GM12878 (cell line): Measurements from ENCODE around the gene DNAJC25. TPM values are rescaled to one million over a fixed set of nuclear protein-coding genes. Genes with fewer than 3 reads are reported as not detected.

ENCODE experiments used
- ATAC-seq: fragments of 200-7000 bp; cut with Tn5 transposase; 3 replicates; pipeline ENCODE4 v1.9.1; 2020; ENCODE audit warnings: mild to moderate bottlenecking, moderate library complexity
- BruUV-seq: library from RNA; stranded (reverse); fragments of 400-500 nt; replicated peaks from 2 replicates; lab custom pipeline; 2021; lab: Mats Ljungman, UMichigan
- CTCF ChIA-PET: fragments of 300-600 bp; sonication (Branson Sonifier 250); formaldehyde crosslinking; extraction: SDS; loops from one replicate; lab custom pipeline; 2021; ENCODE audit warnings: inconsistent platforms; lab: Yijun Ruan, JAX
- POLR2A ChIA-PET: fragments of 350-600 bp; formaldehyde crosslinking; extraction: SDS; loops from one replicate; lab custom pipeline; 2021; ENCODE audit warnings: inconsistent platforms; lab: Charles Lee
- RAD21 ChIA-PET: fragments of 300-600 bp; sonication (Branson Sonifier 250); formaldehyde crosslinking; loops from one replicate; lab custom pipeline; 2023; ENCODE audit warnings: antibody characterized with exemption; ENCODE audit not compliant: unreplicated experiment; lab: Charles Lee
- SMC1A ChIA-PET: fragments of 300-600 bp; sonication (Branson Sonifier 250); formaldehyde crosslinking; loops from one replicate; lab custom pipeline; 2023; ENCODE audit not compliant: unreplicated experiment, uncharacterized antibody; lab: Charles Lee
- DNase-seq: peaks from one replicate; pipeline ENCODE4 v3.0.0-alpha.2; 2011; ENCODE audit warnings: low read depth, low spot score
- FAIRE-seq: peaks from 3 replicates; lab custom pipeline; 2011; peaks lifted over from hg19 to GRCh38; lab: Jason Lieb, UNC
- H2AFZ ChIP-seq: 2 replicates; pipeline ENCODE4 v1.6.0; 2011; ENCODE audit warnings: low read depth, low read length, control low read depth; ENCODE audit not compliant: control insufficient read depth
- H3K27ac ChIP-seq: 2 replicates; pipeline ENCODE4 v1.5.1; 2011; ENCODE audit warnings: control low read depth; ENCODE audit not compliant: control insufficient read depth, insufficient read depth
- H3K27me3 ChIP-seq, 2 experiments: replicated peaks in 1 of 2; 2 replicates each; pipeline versions ENCODE4 v1.6.0 to v1.6.1; 2011; ENCODE audit warnings: low read length in 1 of 2; ENCODE audit not compliant: control insufficient read depth in 2 of 2, insufficient read depth in 2 of 2
- H3K36me3 ChIP-seq, 2 experiments: 2 replicates each; pipeline ENCODE4 v1.5.1; 2011; ENCODE audit warnings: low read length in 1 of 2; ENCODE audit not compliant: control insufficient read depth in 2 of 2, insufficient read depth in 2 of 2
- H3K4me1 ChIP-seq: 2 replicates; pipeline ENCODE4 v1.6.1; 2011; ENCODE audit warnings: mild to moderate bottlenecking, low read length, moderate library complexity, mixed read lengths; ENCODE audit not compliant: control insufficient read depth, insufficient read depth
- H3K4me2 ChIP-seq: 2 replicates; pipeline ENCODE4 v1.6.0; 2011; ENCODE audit warnings: control low read depth; ENCODE audit not compliant: control insufficient read depth, insufficient read depth
- H3K4me3 ChIP-seq: fragments of 200-600 bp; sonication (generic); 2 replicates; pipeline ENCODE4 v1.5.1; 2016
- H3K79me2 ChIP-seq: 2 replicates; pipeline ENCODE4 v1.6.0; 2011; ENCODE audit warnings: low read length; ENCODE audit not compliant: control insufficient read depth, insufficient read depth
- H3K9ac ChIP-seq: 2 replicates; pipeline ENCODE4 v1.8.0; 2011; ENCODE audit warnings: low read length, control low read depth, mixed read lengths; ENCODE audit not compliant: control insufficient read depth, insufficient read depth
- H3K9me3 ChIP-seq: replicated peaks from 3 replicates; pipeline ENCODE4 v1.5.1; 2011; ENCODE audit warnings: mild to moderate bottlenecking, low read length; ENCODE audit not compliant: control insufficient read depth, insufficient read depth
- H4K20me1 ChIP-seq: 2 replicates; pipeline ENCODE4 v1.6.0; 2011; ENCODE audit not compliant: control insufficient read depth, insufficient read depth
- ATF7 ChIP-seq: fragments of 450-650 bp; IDR thresholded peaks from 2 replicates; pipeline ENCODE4 v1.6.1; 2016; ENCODE audit warnings: low read depth, mild to moderate bottlenecking
- CBX5 ChIP-seq: sonication (generic); IDR thresholded peaks from 2 replicates; pipeline ENCODE4 v1.6.1; 2016; ENCODE audit warnings: low read depth, moderate library complexity, mild to moderate bottlenecking, inconsistent platforms
- CUX1 ChIP-seq: IDR thresholded peaks from 2 replicates; pipeline ENCODE4 v1.6.1; 2012; ENCODE audit warnings: improper control_type of control experiment, low read depth, low read length; ENCODE audit not compliant: insufficient replicate concordance
- DPF2 ChIP-seq: fragments of 450-650 bp; IDR thresholded peaks from 2 replicates; pipeline ENCODE4 v1.6.1; 2017; ENCODE audit warnings: mild to moderate bottlenecking
- GABPA ChIP-seq: IDR thresholded peaks from 2 replicates; pipeline ENCODE4 v1.6.1; 2014; ENCODE audit warnings: antibody characterized with exemption, low read depth, mild to moderate bottlenecking, inconsistent platforms
- HCFC1 ChIP-seq: fragments of 150-350 bp; IDR thresholded peaks from 2 replicates; pipeline ENCODE4 v1.6.1; 2014; ENCODE audit warnings: low read length
- IKZF2 ChIP-seq, 2 experiments: fragments of 450-650 bp; IDR thresholded peaks; 2 replicates each; pipeline ENCODE4 v1.6.1; 2017; ENCODE audit warnings: mild to moderate bottlenecking in 2 of 2, moderate library complexity in 2 of 2
- KAT2A ChIP-seq: conservative IDR thresholded peaks from 2 replicates; pipeline ENCODE4 v1.6.1; 2011; ENCODE audit warnings: low read depth, low read length; ENCODE audit not compliant: control insufficient read depth
- KLF5 ChIP-seq: fragments of 450-650 bp; IDR thresholded peaks from 2 replicates; pipeline ENCODE4 v1.6.1; 2014; ENCODE audit warnings: mild to moderate bottlenecking; ENCODE audit not compliant: partially characterized antibody
- NBN ChIP-seq: fragments of 450-650 bp; IDR thresholded peaks from 2 replicates; pipeline ENCODE4 v1.6.1; 2016
- PAX5 ChIP-seq: IDR thresholded peaks from 2 replicates; pipeline ENCODE4 v1.6.1; 2011; ENCODE audit warnings: low read depth, low read length, borderline replicate concordance
- POLR2A ChIP-seq: IDR thresholded peaks from 2 replicates; pipeline ENCODE4 v1.6.1; 2011; ENCODE audit warnings: low read depth, mild to moderate bottlenecking, low read length
- POLR2AphosphoS5 ChIP-seq: IDR thresholded peaks from 2 replicates; pipeline ENCODE4 v1.6.1; 2011; ENCODE audit warnings: mild to moderate bottlenecking, low read length, inconsistent platforms
- RCOR1 ChIP-seq: conservative IDR thresholded peaks from 2 replicates; pipeline ENCODE4 v1.6.1; 2012; ENCODE audit warnings: low read depth, low read length, improper control_type of control experiment
- RELA ChIP-seq: fragments of 450-650 bp; IDR thresholded peaks from 2 replicates; pipeline ENCODE4 v1.8.0; 2014; ENCODE audit warnings: borderline replicate concordance; ENCODE audit not compliant: partially characterized antibody
- SMC3 ChIP-seq: IDR thresholded peaks from 2 replicates; pipeline ENCODE4 v1.6.1; 2011; ENCODE audit warnings: low read length, improper control_type of control experiment, borderline replicate concordance
- SREBF1 ChIP-seq: IDR thresholded peaks from 2 replicates; pipeline ENCODE4 v1.6.1; 2012; ENCODE audit warnings: mild to moderate bottlenecking, low read length
- YY1 ChIP-seq: IDR thresholded peaks from 2 replicates; pipeline ENCODE4 v1.6.1; 2011; ENCODE audit warnings: low read depth, mild to moderate bottlenecking, low read length
- ZNF384 ChIP-seq: IDR thresholded peaks from 2 replicates; pipeline ENCODE4 v1.6.1; 2012; ENCODE audit warnings: low read depth, mild to moderate bottlenecking, low read length, improper control_type of control experiment, borderline replicate concordance
- WGBS: methylation state at CpG from one replicate; pipeline ENCODE4 v1.1.6; 2016; ENCODE audit warnings: low lambda C conversion rate; ENCODE audit not compliant: insufficient replicate concordance, insufficient coverage; ENCODE audit errors: missing lambda C conversion rate; 5-methylcytosine and 5-hydroxymethylcytosine counted together
- in situ Hi-C: fragments of 300-500 bp; cut with MboI; formaldehyde crosslinking; loops from 9 replicates; pipeline ENCODE4 v1.14.3; 2018; ENCODE audit warnings: mixed read lengths
- intact Hi-C: fragments of 100-400 bp; cut with micrococcal nuclease; formaldehyde crosslinking; loops from one replicate; pipeline ENCODE4 v1.14.2; 2022; ENCODE audit not compliant: unreplicated experiment
- polyA plus RNA-seq, 11 experiments: library from polyadenylated mRNA; depleted of rRNA in 4 of 11; unstranded in 6 of 11; stranded (reverse) in 5 of 11; fragments of >200 nt; fragmentation: Nextera tagmentation in 4 of 11; fragmentation: Illumina TruSeq in 1 of 11; extraction: Ambion mirVana in 4 of 11; extraction: Trizol in 1 of 11; gene quantifications; 1 replicate in 1 of 11; 2 replicates in 10 of 11; pipeline versions ENCODE4 v1.2.1 to v1.2.3, GENCODE V29; 2011 to 2016; ENCODE audit warnings: inconsistent platforms in 2 of 11, missing spikeins in 2 of 11, low read depth in 1 of 11
- total RNA-seq, 4 experiments: library from RNA; depleted of rRNA in 3 of 4; stranded (reverse); fragments of >200 nt in 3 of 4; fragmentation: Illumina TruSeq in 1 of 4; extraction: Trizol in 1 of 4; gene quantifications; 2 replicates each; pipeline versions ENCODE4 v1.2.1 to v1.2.3, GENCODE V29; 2013 to 2021
- TF ChIP-seq, protein P1 (sequence below): fragments of 450-650 bp; IDR thresholded peaks from 2 replicates; pipeline ENCODE4 v1.6.1; 2014; ENCODE audit warnings: mild to moderate bottlenecking
- TF ChIP-seq, protein P2 (sequence below): fragments of 450-650 bp; IDR thresholded peaks from 2 replicates; pipeline ENCODE4 v1.6.1; 2016; ENCODE audit warnings: mild to moderate bottlenecking

The DNAJC25 gene
- total and polyA plus RNA-seq, 10 of the 15 experiments (the other 5 are each of a cell fraction or from before 2014, with no cell fraction given) = 2.4 to 6.4 (median 4.0) TPM

DNA sequence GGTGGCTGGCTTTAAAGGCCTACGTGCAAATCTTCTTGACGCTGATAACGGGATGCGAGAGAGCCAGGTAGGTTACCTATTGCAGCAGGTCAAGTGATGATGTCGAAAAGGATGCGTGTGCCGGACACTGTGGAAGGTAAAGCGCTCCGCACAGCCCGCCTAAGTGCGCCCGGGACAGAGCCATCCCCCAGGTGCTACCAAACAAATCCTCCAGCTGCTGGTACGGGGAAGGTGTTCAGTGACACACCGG is 245 bp upstream of the DNAJC25 start:
- BruUV-seq = no TSS peak
- Histone ChIP-seq H3K36me3 (no peaks in the 10 kb centered on the region), H3K79me2 (peaks cover 46% of the 10 kb centered on the region), H4K20me1 (no peaks in the 10 kb centered on the region), H2AFZ (peak overlapping the region; percentile 99), H3K9me3 (no peaks in the 10 kb centered on the region), H3K4me2 (peak overlapping the region; percentile 93), H3K9ac (peak overlapping the region; percentile 21), H3K27me3 (no peaks in the 10 kb centered on the region), H3K4me3 (peak overlapping the region; percentile 74), H3K4me1 (no peaks in the 10 kb centered on the region; the same call in 1 of the 2 replicates), H3K27ac (peak overlapping the region; percentile 20; the same call in 1 of the 2 replicates)
- WGBS = 0% methylated on average over 14 of the region's 14 CpGs
- ATAC-seq = no peak
- peak; percentile 98 for FAIRE-seq
- POLR2A ChIA-PET = interaction anchor here (0.5 to 1.1 kb wide), 2 partner anchors 132 to 147 kb away, joined by 3 read pairs; partner anchors contain the start of gene ECPAS
- RAD21 ChIA-PET = no interaction called here
- SMC1A ChIA-PET = interaction anchor here (1.2 kb wide), 1 partner anchor 33 kb away, joined by 3 read pairs; no protein-coding TSS in a partner anchor
- in situ Hi-C loops (no loop called here), intact Hi-C loops (loop anchor here (2.0 to 10.0 kb wide), 4 partner anchors 32 to 1376 kb away; partner anchors contain the start of gene TXN)
- CTCF ChIA-PET = no interaction called here
- DNase-seq = no peak
- TF ChIP-seq CUX1 (no peak), HCFC1 (peak; percentile 77), SREBF1 (no peak), SMC3 (no peak), KLF5 (no peak), IKZF2 (IDR thresholded peaks at IDR 0.05) (0 out of 4 replicates have a peak, but pooled peaks of 1 of the 2 experiments have one; percentile 35), KAT2A (no peak), RCOR1 (no peak), ATF7 (peak; percentile 58; the same call in 1 of the 2 replicates), YY1 (peak; percentile 85), ZNF384 (no peak), POLR2A (no peak), PAX5 (no peak), GABPA (peak; percentile 96), NBN (peak; percentile 90), DPF2 (no peak), CBX5 (peak; percentile 73), RELA (no peak), POLR2AphosphoS5 (no peak)
- TF ChIP-seq, protein P1, sequence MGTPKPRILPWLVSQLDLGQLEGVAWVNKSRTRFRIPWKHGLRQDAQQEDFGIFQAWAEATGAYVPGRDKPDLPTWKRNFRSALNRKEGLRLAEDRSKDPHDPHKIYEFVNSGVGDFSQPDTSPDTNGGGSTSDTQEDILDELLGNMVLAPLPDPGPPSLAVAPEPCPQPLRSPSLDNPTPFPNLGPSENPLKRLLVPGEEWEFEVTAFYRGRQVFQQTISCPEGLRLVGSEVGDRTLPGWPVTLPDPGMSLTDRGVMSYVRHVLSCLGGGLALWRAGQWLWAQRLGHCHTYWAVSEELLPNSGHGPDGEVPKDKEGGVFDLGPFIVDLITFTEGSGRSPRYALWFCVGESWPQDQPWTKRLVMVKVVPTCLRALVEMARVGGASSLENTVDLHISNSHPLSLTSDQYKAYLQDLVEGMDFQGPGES = no peak
- TF ChIP-seq, protein P2, sequence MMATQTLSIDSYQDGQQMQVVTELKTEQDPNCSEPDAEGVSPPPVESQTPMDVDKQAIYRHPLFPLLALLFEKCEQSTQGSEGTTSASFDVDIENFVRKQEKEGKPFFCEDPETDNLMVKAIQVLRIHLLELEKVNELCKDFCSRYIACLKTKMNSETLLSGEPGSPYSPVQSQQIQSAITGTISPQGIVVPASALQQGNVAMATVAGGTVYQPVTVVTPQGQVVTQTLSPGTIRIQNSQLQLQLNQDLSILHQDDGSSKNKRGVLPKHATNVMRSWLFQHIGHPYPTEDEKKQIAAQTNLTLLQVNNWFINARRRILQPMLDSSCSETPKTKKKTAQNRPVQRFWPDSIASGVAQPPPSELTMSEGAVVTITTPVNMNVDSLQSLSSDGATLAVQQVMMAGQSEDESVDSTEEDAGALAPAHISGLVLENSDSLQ = peak; percentile 57; the same call in 1 of the 2 replicates
